ENCODE measurements around the gene HPCAL1.

GRCh38 chr2:10400568-10400977 lies 97.9 kb downstream of the HPCAL1 start:
- TF ChIP-seq CTCF (IDR thresholded peaks at IDR 0.05; ENCODE audit: poor library complexity, severe bottlenecking), result no peak
- no peak for TF ChIP-seq EP300 (conservative IDR thresholded peaks at IDR 0.05; ENCODE audit: poor library complexity, severe bottlenecking)
- no peak for TF ChIP-seq POLR2AphosphoS5 (IDR thresholded peaks at IDR 0.05)
- TF ChIP-seq RAD21 (conservative IDR thresholded peaks at IDR 0.05), result no peak
- no peak for TF ChIP-seq EZH2 (IDR thresholded peaks at IDR 0.05; ENCODE audit: borderline replicate concordance, insufficient read depth, low read length, poor library complexity, severe bottlenecking)
- no peak for TF ChIP-seq REST (IDR thresholded peaks at IDR 0.05; ENCODE audit: borderline replicate concordance)
- TF ChIP-seq TAF1 (IDR thresholded peaks at IDR 0.05; ENCODE audit: low read depth), result no peak
